Gastrocnemius medialis (tissue), 4 donors: ENCODE measurements around the gene TMEM108. TPM values are rescaled to one million over a fixed set of nuclear protein-coding genes. Genes with fewer than 3 reads are reported as not detected.

ENCODE experiments used
- ATAC-seq, 2 donors: fragments of 150-250 bp; one replicate each; pipeline ENCODE4 v1.9.1; 2016
- DNase-seq, 2 donors: peaks; one replicate each; pipeline ENCODE4 v3.0.0-alpha.2; 2019
- H3K27ac ChIP-seq, 4 donors: fragments of 200-600 bp; sonication (generic); 1 replicate in 1 of 4; 2 replicates in 3 of 4; pipeline ENCODE4 v1.5.1; 2016 to 2018; ENCODE audit warnings: mild to moderate bottlenecking in 2 of 4, moderate library complexity in 1 of 4
- H3K27me3 ChIP-seq, 3 donors: fragments of 200-600 bp; sonication (generic) in 2 of 3; 1 replicate in 1 of 3; 2 replicates in 2 of 3; pipeline versions ENCODE4 v1.5.1 to v1.6.0; 2016 to 2019; ENCODE audit warnings: mild to moderate bottlenecking in 1 of 3, moderate library complexity in 1 of 3
- H3K36me3 ChIP-seq, 2 donors: fragments of 200-600 bp; sonication (generic) in 1 of 2; one replicate each; pipeline ENCODE4 v1.5.1; 2017 to 2018
- H3K4me1 ChIP-seq, 2 donors: fragments of 200-600 bp; sonication (generic) in 1 of 2; one replicate each; pipeline ENCODE4 v1.5.1; 2016 to 2017; ENCODE audit warnings: mild to moderate bottlenecking in 2 of 2
- H3K4me3 ChIP-seq, 4 donors: fragments of 200-600 bp; sonication (generic) in 3 of 4; 1 replicate in 1 of 4; 2 replicates in 3 of 4; pipeline ENCODE4 v1.5.1; 2016 to 2019; ENCODE audit warnings: mild to moderate bottlenecking in 2 of 4
- H3K9me3 ChIP-seq, 3 donors: fragments of 200-600 bp; sonication (generic) in 2 of 3; 1 replicate in 1 of 3; 2 replicates in 2 of 3; pipeline ENCODE4 v1.5.1; 2016 to 2019
- POLR2A ChIP-seq, 2 donors: fragments of 450-650 bp; IDR thresholded peaks; one replicate each; pipeline ENCODE4 v1.6.1; 2017; ENCODE audit warnings: antibody characterized with exemption in 2 of 2, mild to moderate bottlenecking in 2 of 2, moderate library complexity in 2 of 2
- in situ Hi-C, 4 donors: fragments of 200-750 bp; cut with MboI; loops; one replicate each; pipeline versions ENCODE4 v1.15.0 to v1.8.0; 2017; ENCODE audit warnings: low sequenced_read_pairs in 4 of 4
- intact Hi-C: fragments of 100-400 bp; cut with DNase I; formaldehyde crosslinking; loops from one replicate; pipeline ENCODE4 v1.15.1; 2023; ENCODE audit warnings: low total_unique reads
- total RNA-seq, 4 donors: library from RNA; depleted of rRNA; stranded (reverse); fragments of >200 nt; gene quantifications; one replicate each; pipeline versions ENCODE4 v1.1.0 to v1.2.3, GENCODE V29; 2016
- TF ChIP-seq, protein P1 (sequence below), 5 experiments: fragments of 450-650 bp in 3 of 5; fragments of 200-600 bp in 2 of 5; sonication (generic) in 2 of 5; IDR thresholded peaks in 4 of 5; conservative IDR thresholded peaks in 1 of 5; 1 replicate in 4 of 5; 2 replicates in 1 of 5; pipeline ENCODE4 v1.5.1; 2016 to 2019; ENCODE audit warnings: antibody characterized with exemption in 5 of 5, mild to moderate bottlenecking in 3 of 5, moderate library complexity in 3 of 5

The TMEM108 gene
- total RNA-seq, 4 donors from 2014 or later = 1.1 to 3.7 (median 2.4) TPM

DNA sequence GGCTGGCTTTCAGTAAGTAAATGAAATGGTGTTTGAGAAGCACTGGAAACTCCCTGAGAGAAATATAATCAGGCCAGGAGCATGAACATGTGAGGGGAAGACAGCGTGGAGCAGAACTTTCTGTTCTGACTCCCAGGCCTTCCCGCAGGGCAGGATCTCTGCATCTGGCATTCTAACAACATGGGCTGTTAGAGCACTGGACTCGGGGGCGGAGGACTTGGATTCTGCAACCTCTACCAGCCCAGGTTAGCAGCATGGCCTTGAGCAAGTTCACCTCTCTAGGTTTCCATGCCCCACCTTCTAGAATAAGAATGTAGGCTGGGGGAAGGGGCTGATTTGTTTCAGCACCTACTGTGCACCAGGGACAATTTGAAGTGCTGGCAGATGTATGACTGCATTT is 349.1 kb downstream of the TMEM108 start:
- DNase-seq (no peak), ATAC-seq (no peak)
- intact Hi-C loops (no loop called here), in situ Hi-C loops (loop anchor here in 3 of 4 donors (5.0 to 25.0 kb wide), 3 partner anchors 343 to 660 kb away; partner anchors contain the start of gene TMEM108 (in 2 of the 3))
- Histone ChIP-seq H3K27me3 (no peaks in the 10 kb centered on the region), H3K27ac (no peak overlapping the region), H3K4me3 (no peak overlapping the region), H3K36me3 (no peaks in the 10 kb centered on the region), H3K4me1 (peaks cover 5 to 18% of the 10 kb centered on the region in 2 donors), H3K9me3 (no peaks in the 10 kb centered on the region)
- no peak for TF ChIP-seq POLR2A (IDR thresholded peaks at IDR 0.05)
- TF ChIP-seq, protein P1, sequence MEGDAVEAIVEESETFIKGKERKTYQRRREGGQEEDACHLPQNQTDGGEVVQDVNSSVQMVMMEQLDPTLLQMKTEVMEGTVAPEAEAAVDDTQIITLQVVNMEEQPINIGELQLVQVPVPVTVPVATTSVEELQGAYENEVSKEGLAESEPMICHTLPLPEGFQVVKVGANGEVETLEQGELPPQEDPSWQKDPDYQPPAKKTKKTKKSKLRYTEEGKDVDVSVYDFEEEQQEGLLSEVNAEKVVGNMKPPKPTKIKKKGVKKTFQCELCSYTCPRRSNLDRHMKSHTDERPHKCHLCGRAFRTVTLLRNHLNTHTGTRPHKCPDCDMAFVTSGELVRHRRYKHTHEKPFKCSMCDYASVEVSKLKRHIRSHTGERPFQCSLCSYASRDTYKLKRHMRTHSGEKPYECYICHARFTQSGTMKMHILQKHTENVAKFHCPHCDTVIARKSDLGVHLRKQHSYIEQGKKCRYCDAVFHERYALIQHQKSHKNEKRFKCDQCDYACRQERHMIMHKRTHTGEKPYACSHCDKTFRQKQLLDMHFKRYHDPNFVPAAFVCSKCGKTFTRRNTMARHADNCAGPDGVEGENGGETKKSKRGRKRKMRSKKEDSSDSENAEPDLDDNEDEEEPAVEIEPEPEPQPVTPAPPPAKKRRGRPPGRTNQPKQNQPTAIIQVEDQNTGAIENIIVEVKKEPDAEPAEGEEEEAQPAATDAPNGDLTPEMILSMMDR (IDR thresholded peaks at IDR 0.05 in 4 of 5, conservative IDR thresholded peaks at IDR 0.05 in 1 of 5) = no peak

DNA sequence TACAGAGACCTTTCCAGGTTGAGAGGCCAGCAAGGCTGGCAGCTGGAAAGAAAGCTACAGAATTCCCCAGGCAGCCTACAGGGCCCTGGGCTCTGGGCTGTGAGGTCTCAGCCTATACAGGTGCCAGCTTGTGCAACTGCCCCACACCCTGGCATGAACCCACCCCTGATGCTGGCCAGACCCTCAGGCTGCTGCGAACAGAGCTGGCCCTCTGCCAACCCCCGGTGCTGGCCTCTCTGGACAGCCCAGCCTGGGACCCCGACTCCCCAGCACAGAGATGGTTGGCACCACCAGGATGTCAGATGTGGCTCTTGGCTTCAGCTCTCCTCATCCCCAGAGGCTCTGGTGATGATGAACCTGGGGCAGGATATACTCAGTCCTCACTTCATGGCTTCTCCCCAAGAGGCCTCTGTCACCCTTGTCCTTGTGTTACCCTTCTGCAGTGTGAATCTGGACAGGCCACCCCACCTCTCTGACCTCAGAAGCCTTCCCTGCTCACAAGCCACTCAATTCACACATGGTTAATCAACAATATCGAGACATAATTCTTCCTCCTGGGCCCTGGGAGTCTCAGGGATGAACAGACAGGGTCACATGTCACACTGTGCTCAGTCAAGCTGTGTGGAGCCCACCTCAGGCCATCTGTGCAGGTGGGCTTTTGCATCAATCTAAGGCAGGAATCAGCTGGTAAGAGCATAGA is 350.7 kb downstream of the TMEM108 start:
- Histone ChIP-seq H3K27me3 (no peaks in the 10 kb centered on the region), H3K9me3 (no peaks in the 10 kb centered on the region), H3K36me3 (no peaks in the 10 kb centered on the region), H3K27ac (no peak overlapping the region), H3K4me1 (peaks cover 3 to 8% of the 10 kb centered on the region in 2 donors), H3K4me3 (no peak overlapping the region)
- intact Hi-C loops = no loop called here
- no peak for TF ChIP-seq POLR2A (IDR thresholded peaks at IDR 0.05)
- TF ChIP-seq, protein P1 (IDR thresholded peaks at IDR 0.05 in 4 of 5, conservative IDR thresholded peaks at IDR 0.05 in 1 of 5) = no peak
- in situ Hi-C loops = loop anchor here in 3 of 4 donors (5.0 to 25.0 kb wide), 3 partner anchors 344 to 662 kb away; partner anchors contain the start of gene TMEM108 (in 2 of the 3)
- ATAC-seq = no peak
- DNase-seq = no peak

DNA sequence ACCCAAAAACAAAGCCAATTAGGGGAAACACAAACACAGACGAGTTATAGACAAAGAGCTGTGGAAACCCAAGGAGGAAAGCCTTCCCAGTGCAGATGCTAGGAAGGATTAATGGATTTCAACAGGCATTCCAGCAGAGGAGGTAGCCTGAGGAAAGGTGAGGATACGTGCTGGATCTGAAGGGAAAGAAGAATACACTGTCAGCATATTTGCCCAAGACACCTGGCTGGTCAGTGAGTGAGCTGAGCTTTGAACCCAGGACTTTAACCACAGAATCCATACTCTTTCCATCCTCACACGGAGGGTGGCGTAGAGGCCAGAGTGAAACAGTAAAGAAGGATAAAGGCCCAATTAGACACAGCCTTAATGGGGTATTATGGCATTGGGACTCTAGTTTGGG is 352.5 kb downstream of the TMEM108 start:
- Histone ChIP-seq H3K27me3 (no peaks in the 10 kb centered on the region), H3K4me3 (no peak overlapping the region), H3K36me3 (no peaks in the 10 kb centered on the region), H3K9me3 (no peaks in the 10 kb centered on the region), H3K27ac (no peak overlapping the region), H3K4me1 (peaks cover 3% of the 10 kb centered on the region in 2 donors)
- intact Hi-C loops (no loop called here), in situ Hi-C loops (loop anchor here in 2 of 4 donors (25.0 kb wide), 1 partner anchor 353 kb away; the partner anchor contains the start of gene TMEM108 (in 2 of the 2))
- DNase-seq (no peak), ATAC-seq (no peak)
- TF ChIP-seq, protein P1 (IDR thresholded peaks at IDR 0.05 in 4 of 5, conservative IDR thresholded peaks at IDR 0.05 in 1 of 5) = no peak

DNA sequence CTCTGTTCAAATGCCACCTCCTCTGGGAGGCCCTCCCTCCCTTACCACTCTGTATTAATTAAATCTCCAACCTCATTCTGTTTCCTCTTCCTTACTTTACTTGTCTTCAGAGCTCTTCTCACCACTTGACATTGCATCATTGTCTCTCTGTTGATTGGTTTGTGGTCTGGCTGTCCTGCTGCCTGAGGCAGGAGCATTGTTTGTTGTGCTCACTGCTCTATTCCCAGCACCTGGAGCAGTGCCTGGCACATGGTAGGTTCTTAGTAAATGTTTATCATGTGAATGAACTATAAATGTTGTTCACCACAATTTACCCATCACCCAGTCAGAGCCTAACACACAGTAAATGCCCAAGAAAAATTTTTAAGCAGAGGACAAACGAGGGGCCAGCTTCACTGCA is 355.0 kb downstream of the TMEM108 start:
- DNase-seq = peak in 1 of 2 donors; percentile 19
- Histone ChIP-seq H3K4me3 (no peak overlapping the region), H3K4me1 (peaks cover 3% of the 10 kb centered on the region in 2 donors), H3K27me3 (no peaks in the 10 kb centered on the region), H3K36me3 (no peaks in the 10 kb centered on the region), H3K27ac (no peak overlapping the region), H3K9me3 (no peaks in the 10 kb centered on the region)
- no peak for TF ChIP-seq POLR2A (IDR thresholded peaks at IDR 0.05)
- TF ChIP-seq, protein P1 (IDR thresholded peaks at IDR 0.05 in 4 of 5, conservative IDR thresholded peaks at IDR 0.05 in 1 of 5) = no peak
- peak in 1 of 2 donors; percentile 42 for ATAC-seq
- in situ Hi-C loops = loop anchor here in 2 of 4 donors (25.0 kb wide), 1 partner anchor 356 kb away; the partner anchor contains the start of gene TMEM108 (in 2 of the 2)
- intact Hi-C loops = no loop called here
